Mesodermal cell (in vitro differentiated cells): Measurements from ENCODE around the gene RASL10A.
A peak's percentile ranks its signal among the peaks of the same experiment; 100 is the strongest.

Experiments used
- H3K27ac ChIP-seq: 2 replicates; pipeline ENCODE4 v1.7.0; 2013; ENCODE audit warnings: mild to moderate bottlenecking, low read depth, low read length, moderate library complexity; ENCODE audit not compliant: severe bottlenecking
- H3K36me3 ChIP-seq: 2 replicates; pipeline ENCODE4 v1.7.1; 2013; ENCODE audit warnings: mild to moderate bottlenecking, low read length, moderate library complexity; ENCODE audit not compliant: control insufficient read depth, insufficient read depth
- H3K4me1 ChIP-seq: one replicate; pipeline ENCODE4 v1.7.1; 2013; ENCODE audit warnings: mild to moderate bottlenecking, low read length; ENCODE audit not compliant: insufficient read depth, control insufficient read depth, poor library complexity, severe bottlenecking
- H3K4me3 ChIP-seq: 2 replicates; pipeline ENCODE4 v1.7.0; 2013; ENCODE audit warnings: low read length, control low read depth, mild to moderate bottlenecking; ENCODE audit not compliant: insufficient read depth, poor library complexity, severe bottlenecking; ENCODE audit errors: extremely low read depth
- H3K9me3 ChIP-seq: 2 replicates; pipeline ENCODE4 v1.7.1; 2013; ENCODE audit warnings: mild to moderate bottlenecking, low read length, moderate library complexity; ENCODE audit not compliant: control insufficient read depth
- WGBS, 2 experiments: methylation state at CpG; one replicate each; pipeline ENCODE4 v1.1.5; 2013; ENCODE audit warnings: missing lambda C conversion rate in 2 of 2; ENCODE audit not compliant: insufficient coverage in 2 of 2; 5-methylcytosine and 5-hydroxymethylcytosine counted together

The RASL10A gene

DNA sequence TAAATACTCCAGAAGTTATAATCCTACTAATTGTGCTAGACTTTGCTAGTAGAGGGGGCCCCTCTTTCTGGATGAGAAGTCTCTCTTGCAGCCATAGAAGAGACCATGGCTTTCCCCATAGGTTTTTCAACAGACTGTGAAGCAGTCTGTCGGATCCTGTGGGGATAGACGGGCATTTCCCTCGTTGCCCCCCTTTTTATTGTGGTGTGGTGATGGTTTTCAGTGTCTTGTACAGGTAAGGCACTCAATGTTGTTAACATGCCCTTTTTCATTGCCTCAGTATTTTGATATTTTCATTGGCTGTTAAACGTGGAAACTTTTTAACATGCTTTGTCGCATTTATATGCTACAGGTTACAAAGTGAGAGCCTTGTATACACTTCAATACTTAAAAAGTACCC is 25.4 kb downstream of the RASL10A start:
- no peak overlapping the region for H3K27ac ChIP-seq
- WGBS, 2 experiments, result 94 to 100% methylated on average over 1 to 3 of the region's 5 CpGs
- H3K4me3 ChIP-seq, result no peak overlapping the region
- H3K4me1 ChIP-seq, result no peaks in the 10 kb centered on the region
- peaks cover 96% of the 10 kb centered on the region for H3K36me3 ChIP-seq
- no peaks in the 10 kb centered on the region for H3K9me3 ChIP-seq

DNA sequence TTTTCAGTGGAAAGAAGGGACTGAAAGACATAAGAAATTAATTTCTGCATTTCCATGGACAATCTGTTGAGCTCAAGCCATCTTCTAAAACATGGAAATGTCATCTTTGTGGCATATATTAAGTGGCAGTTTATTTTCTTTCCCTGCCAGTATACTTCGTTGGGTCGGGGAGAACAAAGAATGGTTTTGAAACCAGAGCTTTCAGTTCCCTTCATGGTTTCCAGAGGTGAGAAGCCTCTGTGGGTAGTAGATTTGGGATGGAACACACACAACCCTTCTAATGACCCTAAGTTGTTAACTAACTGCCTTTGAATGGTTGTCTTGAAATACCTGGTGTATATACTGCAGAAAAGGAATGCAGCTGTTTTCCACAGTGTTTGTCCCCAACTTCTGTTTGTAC is 26.7 kb downstream of the RASL10A start:
- no peak overlapping the region for H3K27ac ChIP-seq
- H3K9me3 ChIP-seq, result no peaks in the 10 kb centered on the region
- no CpG with 5 or more reads among the region's 2 CpGs for WGBS, 2 experiments
- H3K36me3 ChIP-seq, result peaks cover 95% of the 10 kb centered on the region
- no peaks in the 10 kb centered on the region for H3K4me1 ChIP-seq
- H3K4me3 ChIP-seq, result no peak overlapping the region

- Histone ChIP-seq H3K4me1 (no peaks in the 10 kb centered on the region), H3K27ac (no peak overlapping the region), H3K9me3 (no peaks in the 10 kb centered on the region), H3K4me3 (no peak overlapping the region), H3K36me3 (peaks cover 94% of the 10 kb centered on the region)
- 95% methylated on average over 2 to 3 of the region's 3 CpGs for WGBS, 2 experiments
Measured at GRCh38 chr22:29284196-29284595, 31.3 kb downstream of the RASL10A start.

DNA sequence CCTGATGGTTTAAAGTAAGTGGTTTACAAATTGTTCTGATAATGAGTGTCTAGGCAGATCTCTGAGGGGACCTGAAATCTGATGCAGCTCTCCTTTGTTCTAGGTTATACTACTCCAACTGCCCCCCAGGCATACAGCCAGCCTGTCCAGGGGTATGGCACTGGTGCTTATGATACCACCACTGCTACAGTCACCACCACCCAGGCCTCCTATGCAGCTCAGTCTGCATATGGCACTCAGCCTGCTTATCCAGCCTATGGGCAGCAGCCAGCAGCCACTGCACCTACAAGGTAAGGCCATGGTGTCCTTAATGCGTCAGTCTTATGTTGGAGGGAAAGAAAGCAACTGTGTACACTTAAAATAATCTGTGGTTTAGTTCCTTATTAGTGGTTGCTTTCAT is 37.6 kb downstream of the RASL10A start:
- Histone ChIP-seq H3K4me3 (no peak overlapping the region), H3K9me3 (no peaks in the 10 kb centered on the region), H3K4me1 (no peaks in the 10 kb centered on the region), H3K36me3 (peaks cover 96% of the 10 kb centered on the region), H3K27ac (no peak overlapping the region)
- WGBS, 2 experiments, result 100% methylated on average over 1 of the region's 1 CpG; no CpG with 5 or more reads in 1 of the 2 experiments

GRCh38 chr22:29275819-29276565 is 39.5 kb downstream of the RASL10A start:
- Histone ChIP-seq H3K27ac (no peak overlapping the region), H3K9me3 (no peaks in the 10 kb centered on the region), H3K4me1 (peaks cover 6% of the 10 kb centered on the region), H3K4me3 (no peak overlapping the region), H3K36me3 (peaks cover 96% of the 10 kb centered on the region)
- WGBS, 2 experiments, result 100% methylated on average over 1 of the region's 3 CpGs; no CpG with 5 or more reads in 1 of the 2 experiments

- H3K4me3 ChIP-seq, result no peak overlapping the region
- no peaks in the 10 kb centered on the region for H3K9me3 ChIP-seq
- H3K36me3 ChIP-seq, result peaks cover 100% of the 10 kb centered on the region
- H3K4me1 ChIP-seq, result peaks cover 9% of the 10 kb centered on the region
- 92 to 95% methylated on average over 2 of the region's 3 CpGs for WGBS, 2 experiments
- H3K27ac ChIP-seq, result no peak overlapping the region
Measured at GRCh38 chr22:29275167-29275566, 40.3 kb downstream of the RASL10A start.

DNA sequence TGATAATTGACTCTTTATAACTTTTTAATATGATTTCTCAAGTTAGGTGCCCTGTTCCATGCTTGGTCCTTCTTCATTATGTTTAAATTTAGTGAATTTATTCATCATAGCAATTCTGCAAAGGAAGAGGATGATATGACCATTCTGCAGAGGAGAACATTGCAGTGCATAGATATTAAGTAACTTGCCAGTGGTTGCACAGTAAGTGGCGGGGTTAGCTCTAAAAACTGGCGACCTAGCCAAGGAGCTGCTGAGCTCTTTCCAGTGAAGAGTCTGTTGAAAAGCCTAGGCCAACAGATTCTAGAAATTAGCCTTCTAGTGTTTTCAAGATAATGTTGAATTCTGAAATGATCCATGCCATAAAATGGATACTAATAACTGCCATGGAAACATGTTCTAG is 42.9 kb downstream of the RASL10A start:
- peaks cover 14% of the 10 kb centered on the region for H3K4me1 ChIP-seq
- no peak overlapping the region for H3K4me3 ChIP-seq
- H3K36me3 ChIP-seq, result peaks cover 89% of the 10 kb centered on the region
- 97 to 100% methylated on average over 2 of the region's 2 CpGs for WGBS, 2 experiments
- H3K27ac ChIP-seq, result no peak overlapping the region
- no peaks in the 10 kb centered on the region for H3K9me3 ChIP-seq

- Histone ChIP-seq H3K27ac (no peak overlapping the region), H3K4me1 (peaks cover 23% of the 10 kb centered on the region), H3K9me3 (no peaks in the 10 kb centered on the region), H3K4me3 (peak overlapping the region; percentile 95), H3K36me3 (peaks cover 79% of the 10 kb centered on the region)
- WGBS, 2 experiments, result 57 to 71% methylated on average over 4 to 6 of the region's 9 CpGs
Measured at GRCh38 chr22:29270475-29271271, 44.8 kb downstream of the RASL10A start.

DNA sequence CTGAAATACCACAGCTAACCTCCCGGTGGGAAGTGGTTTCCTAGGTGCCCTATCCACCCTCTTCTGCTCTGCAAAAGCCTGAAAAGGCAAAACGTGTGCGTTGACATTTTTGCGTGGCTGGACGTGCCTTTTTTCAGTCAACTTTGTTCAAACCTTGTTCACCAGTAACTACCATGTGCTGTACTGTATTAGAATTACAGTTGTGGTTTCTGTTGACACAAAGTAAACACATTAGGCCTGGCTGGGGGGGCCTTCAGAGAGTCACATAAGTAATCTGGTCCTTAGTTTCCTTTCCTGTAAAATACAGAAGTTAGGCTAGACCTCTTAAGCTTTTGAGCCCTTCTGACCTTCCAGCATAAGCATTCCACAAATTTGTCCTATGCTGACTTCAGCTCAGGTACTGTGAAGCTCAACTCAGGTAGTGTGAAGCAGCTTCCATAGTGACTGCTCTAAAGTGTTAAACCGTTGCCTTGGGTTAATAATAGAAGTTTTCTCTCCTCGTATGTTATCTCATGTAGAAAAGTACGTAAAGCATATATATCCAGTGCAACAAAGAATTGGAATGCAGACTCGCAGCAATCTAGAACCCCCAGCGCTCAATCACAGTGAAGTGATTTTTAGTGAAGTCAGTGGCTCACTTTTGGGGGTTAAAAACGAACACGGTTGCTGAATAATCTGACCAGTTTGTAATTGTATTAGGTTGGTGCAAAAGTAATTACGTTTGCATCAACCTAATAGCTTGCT is 45.6 kb downstream of the RASL10A start:
- Histone ChIP-seq H3K4me1 (peaks cover 23% of the 10 kb centered on the region), H3K9me3 (no peaks in the 10 kb centered on the region), H3K4me3 (peak overlapping the region; percentile 95), H3K27ac (peak overlapping the region; percentile 100), H3K36me3 (peaks cover 79% of the 10 kb centered on the region)
- 31 to 37% methylated on average over 7 to 10 of the region's 13 CpGs for WGBS, 2 experiments

GRCh38 chr22:29269230-29269604 is 46.3 kb downstream of the RASL10A start:
- H3K4me3 ChIP-seq, result peak overlapping the region; percentile 95
- H3K9me3 ChIP-seq, result no peaks in the 10 kb centered on the region
- WGBS, 2 experiments, result 1 to 2% methylated on average over 13 to 14 of the region's 14 CpGs
- H3K4me1 ChIP-seq, result peaks cover 23% of the 10 kb centered on the region
- H3K27ac ChIP-seq, result peak overlapping the region; percentile 100
- H3K36me3 ChIP-seq, result peaks cover 79% of the 10 kb centered on the region
